SK-N-SH (cell line): ENCODE measurements around the gene ADAM29. TPM values are rescaled to one million over a fixed set of nuclear protein-coding genes. Genes with fewer than 3 reads are reported as not detected.

Experiments used
- CTCF ChIA-PET: fragments of 300-600, 350-600 bp; formaldehyde crosslinking; extraction: SDS; loops from one replicate; lab custom pipeline; 2021; lab: Yijun Ruan, JAX
- POLR2A ChIA-PET: fragments of 350-600 bp; sonication (Branson Sonifier 250); formaldehyde crosslinking; extraction: SDS; loops from one replicate; lab custom pipeline; 2020; ENCODE audit warnings: antibody characterized with exemption, inconsistent platforms; lab: Yijun Ruan, JAX
- DNase-seq: peaks from one replicate; pipeline ENCODE4 v3.0.0; 2012
- H2AFZ ChIP-seq: fragments of 200-600 bp; sonication (generic); 2 replicates; pipeline ENCODE4 v1.8.1; 2016; ENCODE audit warnings: antibody characterized with exemption, mild to moderate bottlenecking, low read depth
- H3F3A ChIP-seq: fragments of 200-600 bp; sonication (generic); replicated peaks from 2 replicates; pipeline ENCODE3; 2016; ENCODE audit warnings: antibody characterized with exemption, mild to moderate bottlenecking; ENCODE audit not compliant: insufficient read depth
- H3K27ac ChIP-seq, 2 experiments: fragments of 200-500 bp in 1 of 2; fragments of 200-600 bp in 1 of 2; sonication (Bioruptor generic) in 1 of 2; sonication (generic), shearing (Covaris generic) in 1 of 2; 2 replicates each; pipeline versions ENCODE4 v1.5.1 to v1.6.1; 2014 to 2016; ENCODE audit warnings: low read depth in 2 of 2, inconsistent platforms in 1 of 2, low read length in 1 of 2, mild to moderate bottlenecking in 1 of 2, mixed read lengths in 1 of 2
- H3K27me3 ChIP-seq: fragments of 200-600 bp; sonication (generic), shearing (Covaris generic); 2 replicates; pipeline ENCODE4 v1.6.1; 2016; ENCODE audit warnings: mixed run types; ENCODE audit not compliant: insufficient read depth
- H3K36me3 ChIP-seq, 2 experiments: fragments of 200-500 bp in 1 of 2; fragments of 200-600 bp in 1 of 2; sonication (Bioruptor generic) in 1 of 2; sonication (generic) in 1 of 2; replicated peaks in 1 of 2; 2 replicates each; pipeline versions ENCODE3 to v1.5.1; 2014 to 2016; ENCODE audit warnings: low read length in 1 of 2, mild to moderate bottlenecking in 1 of 2; ENCODE audit not compliant: insufficient read depth in 2 of 2, control insufficient read depth in 1 of 2
- H3K4me1 ChIP-seq, 2 experiments: fragments of 200-500 bp in 1 of 2; fragments of 200-600 bp in 1 of 2; sonication (Bioruptor generic) in 1 of 2; sonication (generic), shearing (Covaris generic) in 1 of 2; 2 replicates each; pipeline versions ENCODE4 v1.5.1 to v1.6.1; 2014 to 2016; ENCODE audit warnings: low read depth in 1 of 2, low read length in 1 of 2, mixed run types in 1 of 2; ENCODE audit not compliant: insufficient read depth in 2 of 2, control insufficient read depth in 1 of 2
- H3K4me2 ChIP-seq: fragments of 200-600 bp; sonication (generic), shearing (Covaris generic); 2 replicates; pipeline ENCODE4 v1.6.1; 2017; ENCODE audit warnings: mixed run types
- H3K4me3 ChIP-seq, 2 experiments: fragments of 200-500 bp in 1 of 2; fragments of 200-600 bp in 1 of 2; sonication (Bioruptor generic) in 1 of 2; sonication (generic), shearing (Covaris generic) in 1 of 2; 2 replicates each; pipeline versions ENCODE4 v1.5.1 to v1.8.1; 2014 to 2016; ENCODE audit warnings: low read depth in 2 of 2, inconsistent platforms in 1 of 2, low read length in 1 of 2, mild to moderate bottlenecking in 1 of 2, mixed read lengths in 1 of 2, moderate library complexity in 1 of 2
- H3K79me2 ChIP-seq: fragments of 200-600 bp; sonication (generic); 2 replicates; pipeline ENCODE4 v1.8.1; 2017; ENCODE audit warnings: mild to moderate bottlenecking; ENCODE audit not compliant: insufficient read depth
- H3K9ac ChIP-seq: fragments of 200-600 bp; sonication (generic); 2 replicates; pipeline ENCODE4 v1.6.1; 2017; ENCODE audit warnings: mixed run types
- H3K9me2 ChIP-seq: fragments of 200-600 bp; sonication (generic); 2 replicates; pipeline ENCODE4 v1.6.1; 2017; ENCODE audit warnings: mixed run types
- H3K9me3 ChIP-seq: fragments of 200-600 bp; sonication (generic); 2 replicates; pipeline ENCODE4 v1.6.1; 2017; ENCODE audit warnings: mixed run types, mild to moderate bottlenecking, moderate library complexity
- H4K20me1 ChIP-seq: fragments of 200-600 bp; sonication (generic); 2 replicates; pipeline ENCODE4 v1.6.1; 2017; ENCODE audit warnings: mild to moderate bottlenecking, mixed run types; ENCODE audit not compliant: insufficient read depth
- CHD2 ChIP-seq: fragments of 150-350 bp; IDR thresholded peaks from 2 replicates; pipeline ENCODE4 v1.6.1; 2018; ENCODE audit warnings: low read length; ENCODE audit not compliant: partially characterized antibody
- CTCF ChIP-seq: fragments of 200-600 bp; sonication (generic); IDR thresholded peaks from 2 replicates; pipeline ENCODE4 v1.6.1; 2017; ENCODE audit warnings: antibody characterized with exemption, mild to moderate bottlenecking, moderate library complexity
- ELF1 ChIP-seq: IDR thresholded peaks from 2 replicates; pipeline ENCODE4 v1.4.0; 2012
- EP300 ChIP-seq, 2 experiments: IDR thresholded peaks; 2 replicates each; pipeline versions ENCODE4 v1.4.0 to v1.6.1; 2012; ENCODE audit warnings: borderline replicate concordance in 1 of 2, low read depth in 1 of 2, low read length in 1 of 2
- FOSL2 ChIP-seq: IDR thresholded peaks from 2 replicates; pipeline ENCODE4 v1.4.0; 2012; ENCODE audit warnings: low read depth, mild to moderate bottlenecking, moderate library complexity, borderline replicate concordance
- GATA2 ChIP-seq: sonication (generic); formaldehyde crosslinking; IDR thresholded peaks from 2 replicates; pipeline ENCODE4 v1.5.0; 2020; ENCODE audit warnings: mild to moderate bottlenecking, missing genetic modification reagents
- IRF3 ChIP-seq: fragments of 150-350 bp; IDR thresholded peaks from 2 replicates; pipeline ENCODE4 v1.6.1; 2016; ENCODE audit warnings: mild to moderate bottlenecking, low read depth, low read length
- JUND ChIP-seq: IDR thresholded peaks from 2 replicates; pipeline ENCODE4 v1.4.0; 2012
- MEF2A ChIP-seq: IDR thresholded peaks from 2 replicates; pipeline ENCODE4 v1.4.0; 2012; ENCODE audit warnings: low read depth, borderline replicate concordance
- NFIC ChIP-seq: IDR thresholded peaks from 2 replicates; pipeline ENCODE4 v1.4.0; 2012; ENCODE audit warnings: borderline replicate concordance
- NRF1 ChIP-seq: IDR thresholded peaks from 2 replicates; pipeline ENCODE4 v1.6.1; 2012; ENCODE audit warnings: low read depth, mild to moderate bottlenecking, low read length
- POLR2AphosphoS5 ChIP-seq: IDR thresholded peaks from 2 replicates; pipeline ENCODE4 v1.6.1; 2012; ENCODE audit warnings: low read depth, low read length
- RAD21 ChIP-seq: IDR thresholded peaks from 2 replicates; pipeline ENCODE4 v1.6.1; 2012; ENCODE audit warnings: mild to moderate bottlenecking, low read length
- RCOR1 ChIP-seq: fragments of 150-350 bp; IDR thresholded peaks from 2 replicates; pipeline ENCODE4 v1.6.1; 2017; ENCODE audit warnings: antibody characterized with exemption, low read length
- RFX5 ChIP-seq: IDR thresholded peaks from 2 replicates; pipeline ENCODE4 v1.6.1; 2012; ENCODE audit warnings: mild to moderate bottlenecking, improper control_type of control experiment, low read length
- RXRA ChIP-seq: IDR thresholded peaks from 2 replicates; pipeline ENCODE4 v1.4.0; 2012; ENCODE audit warnings: low read depth, mild to moderate bottlenecking, borderline replicate concordance
- SIN3A ChIP-seq: IDR thresholded peaks from 2 replicates; pipeline ENCODE4 v1.6.1; 2012; ENCODE audit warnings: low read depth, mild to moderate bottlenecking, low read length, moderate library complexity, borderline replicate concordance
- SMC3 ChIP-seq: IDR thresholded peaks from 2 replicates; pipeline ENCODE4 v1.6.1; 2012; ENCODE audit warnings: low read depth, low read length, improper control_type of control experiment
- TCF12 ChIP-seq: IDR thresholded peaks from 2 replicates; pipeline ENCODE4 v1.4.0; 2012
- TEAD4 ChIP-seq: IDR thresholded peaks from 2 replicates; pipeline ENCODE4 v1.4.0; 2012; ENCODE audit warnings: mild to moderate bottlenecking, borderline replicate concordance; ENCODE audit not compliant: insufficient read depth
- YY1 ChIP-seq: IDR thresholded peaks from 2 replicates; pipeline ENCODE4 v1.4.0; 2012; ENCODE audit warnings: low read depth, mild to moderate bottlenecking
- ZBTB33 ChIP-seq: IDR thresholded peaks from 2 replicates; pipeline ENCODE4 v1.4.0; 2012; ENCODE audit warnings: low read depth, borderline replicate concordance
- WGBS: methylation state at CpG from one replicate; pipeline ENCODE4 v1.1.6; 2017; ENCODE audit warnings: low lambda C conversion rate; 5-methylcytosine and 5-hydroxymethylcytosine counted together
- polyA plus RNA-seq, 3 experiments: library from polyadenylated mRNA; depleted of rRNA; stranded (reverse); fragments of >200 nt; gene quantifications; 2 replicates each; pipeline ENCODE4 v1.2.3, GENCODE V29; 2012

ADAM29 gene
- polyA plus RNA-seq, 1 of the 3 experiments (the other 2 are of a cell fraction), result not detected

- no peaks in the 10 kb centered on the region for H3K36me3 ChIP-seq
- H3K27me3 ChIP-seq, result no peaks in the 10 kb centered on the region
- H3K79me2 ChIP-seq, result no peaks in the 10 kb centered on the region
- H3K9me3 ChIP-seq, result no peaks in the 10 kb centered on the region
- no peak overlapping the region for H3K4me3 ChIP-seq
- H3K4me1 ChIP-seq, result no peaks in the 10 kb centered on the region
- H4K20me1 ChIP-seq, result no peaks in the 10 kb centered on the region
- ChIA-PET POLR2A (no interaction called here), CTCF (interaction anchor here (0.6 to 1.5 kb wide), 5 partner anchors 8 to 665 kb away, joined by 4 to 5 read pairs (median 5); no protein-coding TSS in a partner anchor)
- TF ChIP-seq TCF12, result no peak
- TF ChIP-seq RFX5, result no peak
- no peak for TF ChIP-seq CHD2
- no peak for TF ChIP-seq NFIC
- TF ChIP-seq SMC3, result peak; percentile 45
- no peak for TF ChIP-seq YY1
- TF ChIP-seq CTCF, result peak; percentile 56
- TF ChIP-seq NRF1, result no peak
- no peak for TF ChIP-seq ELF1
- TF ChIP-seq RCOR1, result no peak
- TF ChIP-seq ZBTB33, result no peak
- no peak for TF ChIP-seq MEF2A
- TF ChIP-seq FOSL2, result no peak
- TF ChIP-seq RAD21, result peak; percentile 69
- no peak for TF ChIP-seq IRF3
- DNase-seq, result peak; percentile 28
- no peak overlapping the region for H3K27ac ChIP-seq
- no peak overlapping the region for H3K4me2 ChIP-seq
- no peak overlapping the region for H3K9ac ChIP-seq
- no peak overlapping the region for H2AFZ ChIP-seq
- H3K9me2 ChIP-seq, result no peaks in the 10 kb centered on the region
- 15% methylated on average over 1 of the region's 1 CpG for WGBS
- H3F3A ChIP-seq, result no peaks in the 10 kb centered on the region
Observed at GRCh38 chr4:174873931-174874330, 44.2 kb upstream of the ADAM29 start.

GRCh38 chr4:174874898-174875297, 43.3 kb upstream of the ADAM29 start:
- Histone ChIP-seq H3K9ac (no peak overlapping the region), H3F3A (no peaks in the 10 kb centered on the region), H3K27me3 (no peaks in the 10 kb centered on the region), H3K4me2 (no peak overlapping the region), H3K36me3 (no peaks in the 10 kb centered on the region), H2AFZ (no peak overlapping the region), H3K9me3 (no peaks in the 10 kb centered on the region), H3K79me2 (no peaks in the 10 kb centered on the region), H3K9me2 (no peaks in the 10 kb centered on the region), H3K4me3 (no peak overlapping the region), H4K20me1 (no peaks in the 10 kb centered on the region), H3K27ac (no peak overlapping the region), H3K4me1 (no peaks in the 10 kb centered on the region)
- CTCF ChIA-PET, result interaction anchor here (1.2 to 1.5 kb wide), 3 partner anchors 9 to 662 kb away, joined by 3 to 5 read pairs (median 5); no protein-coding TSS in a partner anchor
- TF ChIP-seq RXRA, result no peak
- no peak for TF ChIP-seq GATA2
- TF ChIP-seq TEAD4, result no peak
- TF ChIP-seq SIN3A, result no peak
- TF ChIP-seq JUND, result no peak
- no peak for TF ChIP-seq IRF3
- no peak for TF ChIP-seq ELF1
- TF ChIP-seq POLR2AphosphoS5, result no peak
- no peak for TF ChIP-seq EP300 (IDR thresholded peaks at IDR 0.05; ENCODE audit: borderline replicate concordance in 1 of 2, low read depth in 1 of 2, low read length in 1 of 2)
- TF ChIP-seq NRF1, result no peak
- TF ChIP-seq YY1, result no peak
- WGBS, result 12% methylated on average over 1 of the region's 1 CpG
- POLR2A ChIA-PET, result no interaction called here
- DNase-seq, result no peak
